HG03159 (cell line): ENCODE measurements around the gene TBC1D9B.

Experiments used
- ATAC-seq: cut with Tn5 transposase; IDR thresholded peaks from one replicate; pipeline ENCODE4 v1.9.1; 2021; ENCODE audit warnings: mild to moderate bottlenecking, moderate library complexity; ENCODE audit not compliant: unreplicated experiment

TBC1D9B gene

GRCh38 chr5:179907556-179908324 lies at the start of gene TBC1D9B:
Gene TBC1D9B, minus strand, starts transcription at chr5:179907897. Its CDS starts 76 bp downstream, at chr5:179907821.
- peak; percentile 93 for ATAC-seq

- no peak for ATAC-seq
Measured at GRCh38 chr5:179955630-179956029, 47.9 kb upstream of the TBC1D9B start.

GRCh38 chr5:179955062-179955461 lies 47.4 kb upstream of the TBC1D9B start:
- ATAC-seq = no peak

DNA sequence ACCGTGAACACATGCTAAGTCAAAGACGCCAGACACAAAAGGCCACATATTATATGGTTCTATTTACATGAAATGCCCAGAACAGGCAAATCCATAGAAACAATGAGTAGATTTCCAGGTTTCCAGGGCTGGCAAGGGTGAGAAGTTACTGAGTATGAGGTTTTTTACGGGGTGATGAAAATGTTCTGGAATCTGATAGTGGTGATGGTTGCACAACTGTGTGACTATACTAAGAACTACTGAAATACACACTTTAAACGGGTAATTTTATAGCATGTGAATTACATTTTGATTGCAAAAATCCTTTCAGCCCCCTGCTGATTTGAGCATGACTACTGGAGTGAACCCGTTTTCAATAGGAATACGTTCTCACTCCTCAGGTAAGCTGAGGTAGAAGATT lies 46.7 kb upstream of the TBC1D9B start:
- no peak for ATAC-seq

DNA sequence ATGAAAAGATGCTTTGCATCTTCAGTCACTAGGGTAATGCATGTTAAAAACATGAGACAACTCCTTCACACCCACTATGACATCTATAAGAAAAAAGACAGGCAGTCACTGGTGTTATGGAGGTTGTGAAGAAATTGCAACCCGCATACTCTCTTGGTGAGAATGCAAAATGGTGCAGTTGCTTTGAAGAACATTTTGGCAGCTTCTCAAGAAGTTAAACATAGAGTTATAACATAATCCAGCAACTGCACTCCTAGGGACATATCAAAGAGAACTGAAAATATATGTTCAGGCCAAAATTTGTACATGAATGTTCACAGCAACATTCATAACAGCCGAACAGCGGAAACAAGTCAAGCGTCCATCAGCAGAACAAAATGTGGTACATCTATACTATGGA lies 46.3 kb upstream of the TBC1D9B start:
- ATAC-seq = no peak

- no peak for ATAC-seq
Measured at GRCh38 chr5:179936976-179937681, 29.4 kb upstream of the TBC1D9B start.

- no peak for ATAC-seq
Measured at GRCh38 chr5:179930788-179931473, 23.2 kb upstream of the TBC1D9B start.

GRCh38 chr5:179927824-179928223 lies 20.1 kb upstream of the TBC1D9B start:
- no peak for ATAC-seq

GRCh38 chr5:179926657-179927056 lies 19.0 kb upstream of the TBC1D9B start:
- ATAC-seq = no peak

GRCh38 chr5:179923436-179923835 lies 15.7 kb upstream of the TBC1D9B start:
- no peak for ATAC-seq

GRCh38 chr5:179920175-179920574 lies 12.5 kb upstream of the TBC1D9B start:
- no peak for ATAC-seq

DNA sequence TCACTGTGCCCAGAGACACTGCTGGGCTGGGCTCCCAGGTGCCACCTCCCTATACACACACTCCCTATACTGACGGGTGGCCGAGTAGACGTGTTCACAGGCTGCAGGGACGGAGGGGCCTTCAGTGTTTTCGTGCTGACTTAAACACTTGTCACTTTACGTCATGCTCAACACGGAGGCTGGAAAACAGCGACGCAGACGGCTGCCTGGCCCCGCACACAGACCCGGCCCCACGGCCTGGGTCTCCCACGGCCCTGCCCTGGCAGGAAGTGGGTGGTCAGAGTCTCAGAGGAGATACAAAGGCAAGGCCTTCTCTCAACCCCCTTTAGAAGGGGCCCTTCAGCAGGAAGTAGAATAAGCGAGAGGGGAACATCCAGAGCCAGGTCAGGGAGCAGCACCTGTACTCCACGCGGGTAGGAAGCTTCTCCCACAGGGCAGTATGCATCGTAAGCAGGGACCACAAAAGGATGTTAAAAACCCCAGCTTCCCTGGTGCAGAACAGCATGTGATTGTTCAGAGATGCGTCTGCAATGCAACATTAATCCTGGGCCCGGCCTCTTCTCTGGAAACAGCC lies 11.9 kb upstream of the TBC1D9B start:
- ATAC-seq = no peak

DNA sequence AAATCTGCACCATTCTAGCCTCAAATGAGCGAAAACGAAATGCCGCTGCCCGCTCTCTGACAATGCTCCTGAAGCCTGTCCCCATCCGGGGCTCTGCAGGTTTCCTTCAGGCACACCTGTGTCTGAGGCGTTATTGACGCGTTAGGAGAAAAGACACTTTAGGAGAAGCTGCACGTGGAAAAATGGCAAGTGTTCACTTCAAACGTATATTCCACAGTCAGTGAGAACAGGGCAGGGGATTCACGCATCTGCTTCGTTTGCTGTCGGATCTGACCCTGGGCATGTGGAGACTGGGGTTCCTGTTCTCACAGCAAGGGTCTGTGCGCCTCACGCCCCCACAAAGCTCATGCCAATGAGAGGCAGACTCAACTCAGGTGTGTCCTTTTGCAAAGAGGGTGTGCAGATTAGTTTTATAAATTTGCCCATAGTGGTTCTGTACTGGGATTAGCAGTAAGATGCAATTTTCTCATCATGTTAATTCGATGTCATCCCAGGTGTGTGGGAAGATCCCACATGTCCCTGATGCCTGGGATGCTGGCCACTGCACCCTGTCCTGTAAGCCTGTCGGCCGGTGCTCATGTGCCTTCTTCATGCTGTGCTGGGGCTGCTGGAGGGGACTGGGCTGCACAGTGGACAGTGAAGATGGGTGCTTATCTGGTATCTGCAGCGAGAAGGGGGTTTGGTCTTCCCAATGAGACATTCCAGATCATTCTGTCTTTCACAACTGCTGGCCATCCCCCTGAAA lies 11.2 kb upstream of the TBC1D9B start:
- no peak for ATAC-seq

DNA sequence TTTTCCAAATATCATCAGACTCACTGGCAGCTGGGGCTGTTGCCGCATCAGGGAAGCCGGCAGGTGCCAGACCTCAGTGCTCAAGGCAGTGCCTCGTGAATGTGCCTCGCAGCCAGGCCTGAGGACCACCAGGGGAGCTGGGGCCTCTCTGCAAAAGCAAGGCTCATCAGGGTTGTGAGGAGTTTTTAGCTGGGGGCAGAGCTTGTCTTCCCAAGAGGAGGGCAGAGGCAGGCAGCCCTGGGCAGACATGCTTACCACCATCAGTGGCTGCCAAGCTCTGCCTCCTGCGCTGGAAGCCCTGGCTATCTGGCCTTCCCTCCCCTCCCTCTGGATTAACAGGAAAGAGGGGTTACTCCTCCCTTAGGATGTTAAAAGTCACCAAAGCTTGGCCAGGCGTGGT lies 8.8 kb upstream of the TBC1D9B start:
- no peak for ATAC-seq

GRCh38 chr5:179915406-179915935 lies 7.8 kb upstream of the TBC1D9B start:
- no peak for ATAC-seq

DNA sequence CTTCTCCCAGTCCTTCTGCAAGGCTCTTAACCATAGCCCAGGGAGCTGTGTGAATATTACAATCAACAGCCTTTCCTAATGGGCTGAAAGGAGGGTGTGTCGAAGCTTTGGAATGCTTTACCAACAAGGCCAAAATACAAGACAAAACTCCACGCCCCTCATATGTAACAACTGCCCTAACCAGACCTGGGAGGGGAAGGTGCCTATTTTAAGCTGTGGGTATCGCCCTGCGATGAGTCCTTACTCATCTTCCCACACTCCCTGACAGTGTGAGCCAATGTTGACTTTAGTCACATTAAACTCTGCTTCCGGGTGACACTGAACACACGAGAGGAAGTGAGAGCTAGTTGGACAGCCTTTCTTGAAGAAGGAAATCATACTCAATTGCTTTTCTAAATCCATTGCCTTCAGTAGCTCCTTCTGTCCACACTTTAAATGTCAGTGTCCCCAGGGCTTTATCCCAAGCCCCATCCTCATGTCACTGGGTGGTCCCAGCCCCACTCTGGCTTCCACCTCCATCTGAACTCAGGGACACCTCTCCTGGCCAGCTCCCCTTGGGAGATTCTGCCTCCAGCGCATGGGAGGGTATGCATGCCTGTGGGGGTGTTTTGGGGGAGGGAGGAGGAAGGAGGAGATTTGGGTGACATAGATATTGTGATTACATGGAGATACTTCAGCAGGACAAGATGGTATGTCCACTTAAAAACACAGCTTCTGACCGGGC lies 6.5 kb upstream of the TBC1D9B start:
- no peak for ATAC-seq

DNA sequence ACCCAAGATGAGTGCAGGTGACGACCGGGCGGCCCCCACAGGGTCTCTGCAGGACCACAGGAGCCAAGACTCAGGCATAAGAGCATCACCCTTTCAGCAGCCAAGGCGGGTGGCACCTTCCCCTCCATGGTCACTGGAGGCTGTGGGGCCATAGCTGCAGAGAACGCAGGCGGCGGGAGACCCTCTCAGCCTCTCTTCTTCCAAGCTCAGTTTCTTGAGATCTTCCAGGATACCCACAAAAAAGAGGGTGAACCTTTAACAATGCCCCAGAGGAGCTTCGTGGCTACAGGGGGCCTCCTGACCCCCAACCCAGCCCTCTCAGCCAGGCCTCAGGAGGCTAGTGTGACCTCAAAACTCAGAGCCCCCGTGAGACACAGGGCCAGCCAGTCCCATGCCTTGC lies 5.8 kb upstream of the TBC1D9B start:
- no peak for ATAC-seq

DNA sequence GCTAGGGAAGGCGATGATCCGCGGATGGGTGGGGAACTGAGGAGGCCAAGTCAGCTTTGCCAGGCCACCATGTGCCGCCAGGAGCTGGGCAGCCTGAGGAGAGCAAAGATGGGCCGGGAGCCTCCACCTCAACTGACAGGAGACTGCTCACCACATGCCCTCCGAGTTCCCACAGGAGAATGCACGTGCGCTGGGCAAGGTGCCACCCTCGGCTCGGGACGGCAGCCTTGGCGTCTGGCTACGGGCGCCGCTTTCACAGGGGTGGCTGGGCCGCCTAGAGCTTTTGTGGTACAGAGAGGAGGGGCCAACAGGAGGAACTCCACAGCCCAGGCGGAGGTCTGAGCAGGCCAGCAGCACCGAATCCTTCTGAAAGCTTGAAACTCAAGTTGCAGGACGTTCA lies 5.3 kb upstream of the TBC1D9B start:
- no peak for ATAC-seq

- ATAC-seq = no peak
Measured at GRCh38 chr5:179912386-179912785, 4.7 kb upstream of the TBC1D9B start.

DNA sequence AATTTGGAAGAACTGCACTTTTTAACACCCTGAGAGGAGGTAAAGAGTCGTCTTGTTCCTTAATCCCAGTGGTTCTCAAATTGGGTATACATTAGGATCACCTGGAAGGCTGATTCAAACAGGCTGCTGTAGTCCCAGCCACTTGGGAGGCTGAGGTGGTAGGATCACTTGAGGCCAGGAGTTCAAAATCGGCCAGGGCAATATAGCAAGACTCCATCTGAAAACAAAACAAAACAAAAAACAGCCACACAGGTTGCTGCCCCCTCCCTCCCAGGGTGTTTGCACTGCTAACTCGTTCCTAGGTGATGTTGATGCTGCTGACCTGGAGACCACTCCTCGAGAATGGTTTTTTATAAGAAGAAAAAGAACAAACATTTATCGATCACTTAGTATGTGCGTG lies 1.5 kb upstream of the TBC1D9B start:
- ATAC-seq = no peak
